Panc1 (cell line): ENCODE data around the gene KCNQ1OT1. TPM values are rescaled to one million over a fixed set of nuclear protein-coding genes. Genes with fewer than 3 reads are reported as not detected.

Experiments used
- ATAC-seq: fragments of 200-7000 bp; cut with Tn5 transposase; 2 replicates; pipeline ENCODE4 v1.9.1; 2020; ENCODE audit warnings: mild to moderate bottlenecking, moderate library complexity
- BruUV-seq: library from RNA; stranded (reverse); fragments of 400-500 nt; replicated peaks from 2 replicates; lab custom pipeline; 2021; lab: Mats Ljungman, UMichigan
- CTCF ChIA-PET: fragments of 300-600 bp; sonication (Branson Sonifier 250); formaldehyde crosslinking; loops from one replicate; lab custom pipeline; 2022; ENCODE audit warnings: antibody characterized with exemption; lab: Charles Lee
- POLR2A ChIA-PET: fragments of 300-600 bp; sonication (Branson Sonifier 250); formaldehyde crosslinking; loops from one replicate; lab custom pipeline; 2022; ENCODE audit warnings: antibody characterized with exemption; lab: Charles Lee
- DNase-seq: peaks from one replicate; pipeline ENCODE4 v3.0.0-alpha.2; 2010; ENCODE audit warnings: low read depth, low spot score
- H3K27ac ChIP-seq: 2 replicates; pipeline ENCODE4 v1.5.1; 2011; ENCODE audit warnings: mild to moderate bottlenecking, low read length, inconsistent platforms
- H3K27me3 ChIP-seq: fragments of 200-500 bp; sonication (Bioruptor generic); 2 replicates; pipeline ENCODE4 v1.6.0; 2014; ENCODE audit warnings: low read length, inconsistent platforms; ENCODE audit not compliant: control insufficient read depth, insufficient read depth
- H3K36me3 ChIP-seq: fragments of 200-500 bp; sonication (Bioruptor generic); 2 replicates; pipeline ENCODE4 v1.5.1; 2014; ENCODE audit warnings: inconsistent platforms, mild to moderate bottlenecking, low read length, moderate library complexity; ENCODE audit not compliant: control insufficient read depth, insufficient read depth
- H3K4me1 ChIP-seq: 2 replicates; pipeline ENCODE4 v1.5.1; 2011; ENCODE audit warnings: inconsistent platforms, mild to moderate bottlenecking, low read length, moderate library complexity; ENCODE audit not compliant: control insufficient read depth, insufficient read depth
- H3K4me3 ChIP-seq, 2 experiments: 2 replicates each; pipeline ENCODE4 v1.5.1; 2011 to 2012; ENCODE audit warnings: low read depth in 2 of 2, low read length in 2 of 2, mild to moderate bottlenecking in 2 of 2, inconsistent platforms in 1 of 2, moderate library complexity in 1 of 2
- H3K9me3 ChIP-seq: fragments of 200-500 bp; sonication (Bioruptor generic); 2 replicates; pipeline ENCODE4 v1.5.1; 2014; ENCODE audit warnings: low read depth, mild to moderate bottlenecking, inconsistent platforms, low read length, moderate library complexity; ENCODE audit not compliant: control insufficient read depth, insufficient read depth
- CTCF ChIP-seq: fragments of 450-650 bp; IDR thresholded peaks from 2 replicates; pipeline ENCODE4 v1.5.1; 2017; ENCODE audit warnings: mild to moderate bottlenecking
- POLR2AphosphoS5 ChIP-seq: IDR thresholded peaks from 2 replicates; pipeline ENCODE4 v1.6.1; 2012; ENCODE audit warnings: mild to moderate bottlenecking, low read depth, low read length, moderate library complexity
- SIN3A ChIP-seq: IDR thresholded peaks from 2 replicates; pipeline ENCODE4 v1.6.1; 2012; ENCODE audit warnings: low read depth, mild to moderate bottlenecking, low read length, moderate library complexity, borderline replicate concordance; ENCODE audit not compliant: insufficient read depth
- TCF7L2 ChIP-seq: IDR thresholded peaks from 2 replicates; pipeline ENCODE4 v1.6.1; 2011; ENCODE audit warnings: mild to moderate bottlenecking, low read depth, low read length, inconsistent platforms
- in situ Hi-C: cut with HindIII; loops from 2 replicates; pipeline ENCODE4 v1.10.0; 2016; ENCODE audit warnings: low sequenced_read_pairs, low pct_unique_long_range_greater_than_20kb
- intact Hi-C: fragments of 100-400 bp; cut with micrococcal nuclease; formaldehyde crosslinking; loops from one replicate; pipeline ENCODE4 v1.10.0; 2022; ENCODE audit not compliant: unreplicated experiment
- total RNA-seq: library from RNA; stranded (reverse); gene quantifications from one replicate; pipeline ENCODE4 v1.2.1, GENCODE V29; 2021; ENCODE audit not compliant: unreplicated experiment
- TF ChIP-seq, protein P1 (sequence below), 2 experiments: IDR thresholded peaks; 2 replicates each; pipeline ENCODE4 v1.6.1; 2011 to 2012; ENCODE audit warnings: low read depth in 2 of 2, control low read depth in 1 of 2, low read length in 1 of 2, mild to moderate bottlenecking in 1 of 2, moderate library complexity in 1 of 2; ENCODE audit not compliant: insufficient read depth in 1 of 2

The KCNQ1OT1 gene
- total RNA-seq, 1 experiment from 2014 or later, result 1.3 TPM

- H3K9me3 ChIP-seq, result peaks cover 42% of the 10 kb centered on the region
- CTCF ChIA-PET, result no interaction called here
- H3K27ac ChIP-seq, result no peak overlapping the region
These were observed 47.9 kb downstream of the KCNQ1OT1 start for GRCh38 chr11:2651826-2652271.

DNA sequence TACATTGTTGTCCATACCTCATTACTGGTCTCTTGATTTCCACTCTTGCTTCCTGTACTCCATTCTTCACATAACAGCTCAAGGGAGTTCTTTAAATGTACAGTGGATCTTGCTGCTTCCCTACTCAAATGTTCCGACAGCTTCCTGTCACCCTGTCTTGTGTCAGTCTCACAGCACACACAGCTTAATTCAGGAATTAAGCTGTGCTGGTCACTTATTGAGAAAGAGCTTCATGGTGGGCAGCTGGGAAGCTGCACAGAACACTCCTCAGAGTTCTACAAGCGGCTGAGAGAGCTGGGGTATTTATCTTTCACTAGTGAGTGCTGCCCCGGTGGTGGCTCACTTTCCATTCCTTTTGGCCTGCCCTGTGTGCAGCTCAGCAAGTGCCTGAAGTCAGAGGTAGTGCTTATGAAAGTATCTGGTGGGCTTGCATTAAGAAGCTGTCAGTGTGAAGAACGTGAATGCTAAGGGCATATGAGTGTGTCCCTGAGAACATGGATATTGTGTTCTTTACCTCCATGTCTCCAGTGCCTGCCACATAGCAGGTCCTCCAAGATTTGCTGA lies 48.7 kb downstream of the KCNQ1OT1 start:
- no peaks in the 10 kb centered on the region for H3K27me3 ChIP-seq
- POLR2A ChIA-PET, result no interaction called here
- DNase-seq (no peak), ATAC-seq (no peak)
- no peaks in the 10 kb centered on the region for H3K4me1 ChIP-seq
- intact Hi-C loops, result no loop called here
- BruUV-seq, result no TSS peak
- H3K4me3 ChIP-seq, result no peak overlapping the region
- CTCF ChIA-PET, result no interaction called here
- in situ Hi-C loops, result no loop called here
- H3K36me3 ChIP-seq, result no peaks in the 10 kb centered on the region
- TF ChIP-seq POLR2AphosphoS5 (no peak), SIN3A (no peak), CTCF (no peak), TCF7L2 (no peak)
- TF ChIP-seq, protein P1, sequence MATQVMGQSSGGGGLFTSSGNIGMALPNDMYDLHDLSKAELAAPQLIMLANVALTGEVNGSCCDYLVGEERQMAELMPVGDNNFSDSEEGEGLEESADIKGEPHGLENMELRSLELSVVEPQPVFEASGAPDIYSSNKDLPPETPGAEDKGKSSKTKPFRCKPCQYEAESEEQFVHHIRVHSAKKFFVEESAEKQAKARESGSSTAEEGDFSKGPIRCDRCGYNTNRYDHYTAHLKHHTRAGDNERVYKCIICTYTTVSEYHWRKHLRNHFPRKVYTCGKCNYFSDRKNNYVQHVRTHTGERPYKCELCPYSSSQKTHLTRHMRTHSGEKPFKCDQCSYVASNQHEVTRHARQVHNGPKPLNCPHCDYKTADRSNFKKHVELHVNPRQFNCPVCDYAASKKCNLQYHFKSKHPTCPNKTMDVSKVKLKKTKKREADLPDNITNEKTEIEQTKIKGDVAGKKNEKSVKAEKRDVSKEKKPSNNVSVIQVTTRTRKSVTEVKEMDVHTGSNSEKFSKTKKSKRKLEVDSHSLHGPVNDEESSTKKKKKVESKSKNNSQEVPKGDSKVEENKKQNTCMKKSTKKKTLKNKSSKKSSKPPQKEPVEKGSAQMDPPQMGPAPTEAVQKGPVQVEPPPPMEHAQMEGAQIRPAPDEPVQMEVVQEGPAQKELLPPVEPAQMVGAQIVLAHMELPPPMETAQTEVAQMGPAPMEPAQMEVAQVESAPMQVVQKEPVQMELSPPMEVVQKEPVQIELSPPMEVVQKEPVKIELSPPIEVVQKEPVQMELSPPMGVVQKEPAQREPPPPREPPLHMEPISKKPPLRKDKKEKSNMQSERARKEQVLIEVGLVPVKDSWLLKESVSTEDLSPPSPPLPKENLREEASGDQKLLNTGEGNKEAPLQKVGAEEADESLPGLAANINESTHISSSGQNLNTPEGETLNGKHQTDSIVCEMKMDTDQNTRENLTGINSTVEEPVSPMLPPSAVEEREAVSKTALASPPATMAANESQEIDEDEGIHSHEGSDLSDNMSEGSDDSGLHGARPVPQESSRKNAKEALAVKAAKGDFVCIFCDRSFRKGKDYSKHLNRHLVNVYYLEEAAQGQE (IDR thresholded peaks at IDR 0.05; ENCODE audit: insufficient read depth in 1 of 2, low read depth in 2 of 2, low read length in 1 of 2), result no peak
- H3K9me3 ChIP-seq, result peaks cover 42% of the 10 kb centered on the region
- H3K27ac ChIP-seq, result no peak overlapping the region

More at GRCh38 chr11:2651826-2652271, 47.9 kb downstream of the KCNQ1OT1 start:
- in situ Hi-C loops (no loop called here), intact Hi-C loops (no loop called here)
- ATAC-seq (no peak), DNase-seq (no peak)
- H3K36me3 ChIP-seq, result no peaks in the 10 kb centered on the region
- POLR2A ChIA-PET, result no interaction called here
- H3K27me3 ChIP-seq, result no peaks in the 10 kb centered on the region
- TF ChIP-seq CTCF, result no peak
- TF ChIP-seq, protein P1 (IDR thresholded peaks at IDR 0.05; ENCODE audit: insufficient read depth in 1 of 2, low read depth in 2 of 2, low read length in 1 of 2), result no peak
- H3K4me3 ChIP-seq, result no peak overlapping the region
- BruUV-seq, result no TSS peak
- no peaks in the 10 kb centered on the region for H3K4me1 ChIP-seq
